Spleen (tissue), 11 donors: Measurements from ENCODE around the gene TMEM134. TPM values are rescaled to one million over a fixed set of nuclear protein-coding genes. Genes with fewer than 3 reads are reported as not detected.

Experiments
- DNase-seq: peaks from one replicate; pipeline ENCODE4 v3.0.0-alpha.2; 2020
- H3K27ac ChIP-seq, 8 donors: fragments of 200-600 bp; sonication (generic) in 7 of 8; 1 replicate in 4 of 8; 2 replicates in 4 of 8; pipeline versions ENCODE4 v1.5.0 to v1.8.0; 2016 to 2021; ENCODE audit warnings: inconsistent platforms in 4 of 8, mild to moderate bottlenecking in 4 of 8, moderate library complexity in 1 of 8
- H3K27me3 ChIP-seq, 7 donors: fragments of 200-600 bp; sonication (generic) in 6 of 7; replicated peaks in 1 of 7; 1 replicate in 4 of 7; 2 replicates in 3 of 7; pipeline versions ENCODE4 v1.5.0 to v1.8.0; 2016 to 2021; ENCODE audit warnings: inconsistent platforms in 3 of 7, mild to moderate bottlenecking in 1 of 7
- H3K36me3 ChIP-seq, 6 donors: fragments of 200-600 bp; sonication (generic) in 5 of 6; 1 replicate in 4 of 6; 2 replicates in 2 of 6; pipeline versions ENCODE4 v1.5.0 to v1.8.0; 2016 to 2021; ENCODE audit warnings: inconsistent platforms in 2 of 6
- H3K4me1 ChIP-seq, 6 donors: fragments of 200-600 bp; sonication (generic) in 5 of 6; 1 replicate in 3 of 6; 2 replicates in 3 of 6; pipeline versions ENCODE4 v1.5.0 to v1.8.0; 2016 to 2021; ENCODE audit warnings: inconsistent platforms in 3 of 6
- H3K4me3 ChIP-seq, 8 donors: fragments of 200-600 bp; sonication (generic) in 7 of 8; 1 replicate in 4 of 8; 2 replicates in 4 of 8; pipeline versions ENCODE4 v1.5.0 to v1.8.0; 2016 to 2021; ENCODE audit warnings: inconsistent platforms in 4 of 8, mild to moderate bottlenecking in 4 of 8, moderate library complexity in 2 of 8
- H3K9me3 ChIP-seq, 8 donors: fragments of 200-600 bp; sonication (generic) in 7 of 8; 1 replicate in 4 of 8; 2 replicates in 4 of 8; pipeline versions ENCODE4 v1.5.0 to v1.8.0; 2016 to 2021; ENCODE audit warnings: inconsistent platforms in 4 of 8
- CTCF ChIP-seq, 11 experiments: fragments of 200-600 bp in 7 of 11; fragments of 450-650 bp in 4 of 11; sonication (generic) in 4 of 11; IDR thresholded peaks in 8 of 11; conservative IDR thresholded peaks in 3 of 11; 1 replicate in 7 of 11; 2 replicates in 4 of 11; pipeline versions ENCODE4 v1.4.0 to v1.8.0; 2016 to 2021; ENCODE audit warnings: antibody characterized with exemption in 11 of 11, inconsistent platforms in 4 of 11, mild to moderate bottlenecking in 1 of 11
- POLR2A ChIP-seq, 3 donors: fragments of 450-650 bp; IDR thresholded peaks; one replicate each; pipeline ENCODE4 v1.5.1; 2017; ENCODE audit warnings: antibody characterized with exemption in 3 of 3, mild to moderate bottlenecking in 1 of 3
- POLR2AphosphoS5 ChIP-seq, 3 donors: sonication (generic); formaldehyde crosslinking; IDR thresholded peaks; one replicate each; pipeline ENCODE4 v1.5.1; 2017; ENCODE audit warnings: antibody characterized with exemption in 3 of 3
- WGBS, 5 donors: extraction: QIAGEN DNeasy Blood & Tissue Kit in 3 of 5; methylation state at CpG; one replicate each; pipeline versions ENCODE4 v1.1.5 to v1.1.7; 2013 to 2018; 5-methylcytosine and 5-hydroxymethylcytosine counted together
- intact Hi-C: fragments of 100-400 bp; cut with DNase I; formaldehyde crosslinking; loops from one replicate; pipeline ENCODE4 v1.15.0; 2023; ENCODE audit warnings: low total_unique reads
- polyA plus RNA-seq, 3 donors: library from polyadenylated mRNA; stranded (reverse); fragments of 200-250 nt; gene quantifications; one replicate each; pipeline ENCODE4 v1.2.1, GENCODE V29; 2013
- total RNA-seq, 7 donors: library from RNA; depleted of rRNA in 3 of 7; stranded (reverse); fragments of >200 nt in 3 of 7; fragmentation: NEBNext Ultra II Directional in 4 of 7; extraction: Animal tissue kit (Norgen Biotek cat#: 25700) in 4 of 7; gene quantifications; one replicate each; pipeline versions ENCODE4 v1.1.0 to v1.2.1, GENCODE V29; 2016 to 2021
- donor health status: healthy with polysubstance abuse.
- donor health status: DM: no; HTN: no; CAD: no; lungs with moderate emphysema.
- donor health status: DM: no; HTN: no; CAD: no.
- donor health status: Bipolar disorder and iron deficiency.
- donor health status: healthy.
- donor health status: DM: no; HTN: no; CAD: no.
- donor health status: DM: yes; HTN: yes; CAD: no.

Gene TMEM134
- total and polyA plus RNA-seq, 10 donors: 48.5 to 192 (median 94.8) TPM

- TF ChIP-seq POLR2AphosphoS5 (IDR thresholded peaks at IDR 0.05): no peak
- peaks cover 43 to 89% (median 76%) of the 10 kb centered on the region in 6 donors for H3K4me1 ChIP-seq
- H3K9me3 ChIP-seq: no peaks in the 10 kb centered on the region
- intact Hi-C loops: no loop called here
- DNase-seq: no peak
- H3K36me3 ChIP-seq: no peaks in the 10 kb centered on the region
- peak overlapping the region; percentile 37 to 96 (median 86) for H3K27ac ChIP-seq
- no peak overlapping the region for H3K4me3 ChIP-seq
- WGBS, 5 donors: 77 to 100% (median 83%) methylated on average over 2 to 12 of the region's 12 CpGs
- peaks cover 0 to 33% (median 11%) of the 10 kb centered on the region in 7 donors for H3K27me3 ChIP-seq
Measured at GRCh38 chr11:67417425-67417824, 51.6 kb downstream of the TMEM134 start.

- intact Hi-C loops: no loop called here
- Histone ChIP-seq H3K9me3 (no peaks in the 10 kb centered on the region), H3K27me3 (peaks cover 0 to 35% (median 11%) of the 10 kb centered on the region in 7 donors), H3K4me3 (peak overlapping the region in 1 of 8 donors; percentile 14), H3K4me1 (peaks cover 43 to 95% (median 84%) of the 10 kb centered on the region in 6 donors), H3K27ac (peak overlapping the region; percentile 37 to 96 (median 86)), H3K36me3 (no peaks in the 10 kb centered on the region)
- 33 to 57% (median 51%) methylated on average over 9 to 21 of the region's 21 CpGs for WGBS, 5 donors
- peak; percentile 92 for DNase-seq
- TF ChIP-seq POLR2AphosphoS5 (IDR thresholded peaks at IDR 0.05) (peak; percentile 54 to 68 (median 54)), POLR2A (IDR thresholded peaks at IDR 0.05) (no peak), CTCF (IDR thresholded peaks at IDR 0.05 in 8 of 11, conservative IDR thresholded peaks at IDR 0.05 in 3 of 11) (no peak)
Measured at GRCh38 chr11:67416416-67417335, 52.4 kb downstream of the TMEM134 start.

- peak within 1 kb of the TSS in 6 of 8 donors; percentile 14 to 61 (median 27) for H3K4me3 ChIP-seq
- WGBS, 5 donors: 7 to 16% (median 10%) methylated on average over 16 to 67 of the region's 67 CpGs
Measured at GRCh38 chr11:67415501-67416304, 53.3 kb downstream of the TMEM134 start, which contains the start of gene CARNS1. Gene CARNS1 (plus strand): TSS chr11:67415678. CDS start chr11:67416200, 522 bp downstream.

More at GRCh38 chr11:67415501-67416304, 53.3 kb downstream of the TMEM134 start, which contains the start of gene CARNS1:
- intact Hi-C loops: no loop called here
- H3K36me3 ChIP-seq: no peaks in the 10 kb centered on the region
- H3K27ac ChIP-seq: peak within 1 kb of the TSS; percentile 41 to 96 (median 86)
- peaks cover 0 to 44% (median 11%) of the 10 kb centered on the region in 7 donors for H3K27me3 ChIP-seq
- no peaks in the 10 kb centered on the region for H3K9me3 ChIP-seq
- peaks cover 48 to 98% (median 88%) of the 10 kb centered on the region in 6 donors for H3K4me1 ChIP-seq
- TF ChIP-seq CTCF (IDR thresholded peaks at IDR 0.05 in 8 of 11, conservative IDR thresholded peaks at IDR 0.05 in 3 of 11) (no peak), POLR2A (IDR thresholded peaks at IDR 0.05) (no peak), POLR2AphosphoS5 (IDR thresholded peaks at IDR 0.05) (no peak)
- DNase-seq: peak; percentile 85
